ENCODE data around the gene SULF2.

The SULF2 gene

DNA sequence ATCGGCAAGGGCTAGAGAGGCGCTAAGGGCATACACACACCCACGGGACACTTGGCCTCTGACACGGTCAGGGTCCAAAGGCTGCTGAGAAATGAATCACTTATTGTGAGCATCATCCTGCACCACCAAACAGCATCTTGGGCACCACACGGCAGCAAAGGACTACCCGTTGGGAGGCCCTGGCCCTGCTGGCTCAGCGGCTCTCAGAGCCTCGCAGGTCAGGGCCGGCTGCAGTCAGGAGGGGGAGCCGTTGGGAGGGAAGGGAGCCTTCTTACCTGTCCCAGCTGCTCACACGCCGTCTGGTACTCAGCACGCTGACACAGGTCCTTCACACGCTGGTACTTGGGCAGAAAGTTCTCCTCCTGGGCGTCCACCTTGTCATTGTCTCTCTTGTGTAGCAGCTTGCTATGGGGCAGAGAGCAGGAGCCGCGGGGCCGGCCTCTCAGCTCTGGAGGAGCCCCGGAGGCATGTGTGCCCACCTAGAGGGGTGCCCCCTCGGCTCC, 109.0 kb downstream of the SULF2 start:
- H3K4me3 ChIP-seq (replicated peaks; ENCODE audit: insufficient read depth, low read length) = no peak overlapping the region
- no peak for DNase-seq (ENCODE audit: low read depth in 1 of 2, low spot score in 1 of 2)
- no peaks in the 10 kb centered on the region for H3K27me3 ChIP-seq (ENCODE audit: insufficient read depth, poor library complexity, severe bottlenecking)
- H3K27ac ChIP-seq (replicated peaks) = no peak overlapping the region
- TF ChIP-seq POLR2AphosphoS5 (IDR thresholded peaks at IDR 0.05; ENCODE audit: low read depth) = no peak
- no peak for TF ChIP-seq GABPA (IDR thresholded peaks at IDR 0.05; ENCODE audit: low read depth)
- TF ChIP-seq SPI1 (IDR thresholded peaks at IDR 0.05; ENCODE audit: borderline replicate concordance, low read depth) = no peak
- TF ChIP-seq, protein P1, sequence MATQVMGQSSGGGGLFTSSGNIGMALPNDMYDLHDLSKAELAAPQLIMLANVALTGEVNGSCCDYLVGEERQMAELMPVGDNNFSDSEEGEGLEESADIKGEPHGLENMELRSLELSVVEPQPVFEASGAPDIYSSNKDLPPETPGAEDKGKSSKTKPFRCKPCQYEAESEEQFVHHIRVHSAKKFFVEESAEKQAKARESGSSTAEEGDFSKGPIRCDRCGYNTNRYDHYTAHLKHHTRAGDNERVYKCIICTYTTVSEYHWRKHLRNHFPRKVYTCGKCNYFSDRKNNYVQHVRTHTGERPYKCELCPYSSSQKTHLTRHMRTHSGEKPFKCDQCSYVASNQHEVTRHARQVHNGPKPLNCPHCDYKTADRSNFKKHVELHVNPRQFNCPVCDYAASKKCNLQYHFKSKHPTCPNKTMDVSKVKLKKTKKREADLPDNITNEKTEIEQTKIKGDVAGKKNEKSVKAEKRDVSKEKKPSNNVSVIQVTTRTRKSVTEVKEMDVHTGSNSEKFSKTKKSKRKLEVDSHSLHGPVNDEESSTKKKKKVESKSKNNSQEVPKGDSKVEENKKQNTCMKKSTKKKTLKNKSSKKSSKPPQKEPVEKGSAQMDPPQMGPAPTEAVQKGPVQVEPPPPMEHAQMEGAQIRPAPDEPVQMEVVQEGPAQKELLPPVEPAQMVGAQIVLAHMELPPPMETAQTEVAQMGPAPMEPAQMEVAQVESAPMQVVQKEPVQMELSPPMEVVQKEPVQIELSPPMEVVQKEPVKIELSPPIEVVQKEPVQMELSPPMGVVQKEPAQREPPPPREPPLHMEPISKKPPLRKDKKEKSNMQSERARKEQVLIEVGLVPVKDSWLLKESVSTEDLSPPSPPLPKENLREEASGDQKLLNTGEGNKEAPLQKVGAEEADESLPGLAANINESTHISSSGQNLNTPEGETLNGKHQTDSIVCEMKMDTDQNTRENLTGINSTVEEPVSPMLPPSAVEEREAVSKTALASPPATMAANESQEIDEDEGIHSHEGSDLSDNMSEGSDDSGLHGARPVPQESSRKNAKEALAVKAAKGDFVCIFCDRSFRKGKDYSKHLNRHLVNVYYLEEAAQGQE (IDR thresholded peaks at IDR 0.05; ENCODE audit: insufficient replicate concordance, low read depth) = no peak
- TF ChIP-seq, protein P2, sequence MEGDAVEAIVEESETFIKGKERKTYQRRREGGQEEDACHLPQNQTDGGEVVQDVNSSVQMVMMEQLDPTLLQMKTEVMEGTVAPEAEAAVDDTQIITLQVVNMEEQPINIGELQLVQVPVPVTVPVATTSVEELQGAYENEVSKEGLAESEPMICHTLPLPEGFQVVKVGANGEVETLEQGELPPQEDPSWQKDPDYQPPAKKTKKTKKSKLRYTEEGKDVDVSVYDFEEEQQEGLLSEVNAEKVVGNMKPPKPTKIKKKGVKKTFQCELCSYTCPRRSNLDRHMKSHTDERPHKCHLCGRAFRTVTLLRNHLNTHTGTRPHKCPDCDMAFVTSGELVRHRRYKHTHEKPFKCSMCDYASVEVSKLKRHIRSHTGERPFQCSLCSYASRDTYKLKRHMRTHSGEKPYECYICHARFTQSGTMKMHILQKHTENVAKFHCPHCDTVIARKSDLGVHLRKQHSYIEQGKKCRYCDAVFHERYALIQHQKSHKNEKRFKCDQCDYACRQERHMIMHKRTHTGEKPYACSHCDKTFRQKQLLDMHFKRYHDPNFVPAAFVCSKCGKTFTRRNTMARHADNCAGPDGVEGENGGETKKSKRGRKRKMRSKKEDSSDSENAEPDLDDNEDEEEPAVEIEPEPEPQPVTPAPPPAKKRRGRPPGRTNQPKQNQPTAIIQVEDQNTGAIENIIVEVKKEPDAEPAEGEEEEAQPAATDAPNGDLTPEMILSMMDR (IDR thresholded peaks at IDR 0.05; ENCODE audit: insufficient read depth, low read length) = no peak

DNA sequence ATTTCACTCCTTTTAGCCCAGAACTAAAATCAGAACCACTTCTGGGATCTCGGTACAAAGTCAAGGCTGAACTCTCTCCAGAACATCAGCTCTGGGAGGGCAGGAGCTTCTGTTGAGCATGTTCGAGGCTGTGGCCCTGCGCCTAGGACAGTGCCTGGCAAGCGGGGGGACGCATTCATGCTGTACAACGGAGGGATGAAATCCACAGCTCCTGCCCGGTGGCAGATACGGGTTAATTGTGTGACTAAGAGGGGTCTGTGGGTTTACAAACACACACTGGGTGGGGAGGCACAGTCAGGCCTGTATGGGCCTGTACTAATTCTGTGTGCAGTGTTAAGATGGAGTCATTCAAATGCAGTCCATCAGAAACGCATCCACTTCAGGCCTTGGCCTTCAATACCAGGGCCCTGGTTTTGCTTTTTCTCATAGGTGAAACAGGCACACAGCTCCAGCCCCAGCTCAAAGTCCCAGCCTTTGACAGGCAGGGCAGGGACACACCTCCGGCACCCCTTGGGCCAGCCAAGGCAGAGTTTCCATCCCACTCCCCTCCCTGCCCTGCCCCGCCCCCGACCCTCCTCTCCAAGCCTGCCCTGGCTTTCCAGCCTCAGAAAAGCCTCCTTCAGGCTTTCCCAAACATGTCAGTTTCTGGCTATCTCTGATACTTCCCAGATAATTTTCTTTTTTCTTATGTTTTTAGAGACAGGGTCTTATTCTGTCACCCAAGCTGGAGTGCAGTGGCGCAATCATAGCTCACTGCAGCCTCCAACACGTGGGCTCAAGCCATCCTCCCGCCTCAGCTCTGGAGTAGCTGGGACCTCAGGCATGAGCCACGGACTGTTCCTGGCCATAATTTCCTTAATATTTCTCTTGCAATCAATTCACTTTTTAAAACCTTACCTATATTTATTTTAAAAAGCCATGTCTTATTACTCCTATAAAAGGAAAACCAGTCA, 109.8 kb downstream of the SULF2 start:
- no peak for DNase-seq (ENCODE audit: low read depth in 1 of 2, low spot score in 1 of 2)
- no peak overlapping the region for H3K27ac ChIP-seq (replicated peaks)
- no peak overlapping the region for H3K4me3 ChIP-seq (replicated peaks; ENCODE audit: insufficient read depth, low read length)
- TF ChIP-seq, protein P2 (IDR thresholded peaks at IDR 0.05; ENCODE audit: insufficient read depth, low read length) = no peak
- no peak for TF ChIP-seq POLR2AphosphoS5 (IDR thresholded peaks at IDR 0.05; ENCODE audit: low read depth)
- TF ChIP-seq SPI1 (IDR thresholded peaks at IDR 0.05; ENCODE audit: borderline replicate concordance, low read depth) = no peak
- no peak for TF ChIP-seq GABPA (IDR thresholded peaks at IDR 0.05; ENCODE audit: low read depth)
- TF ChIP-seq, protein P1 (IDR thresholded peaks at IDR 0.05; ENCODE audit: insufficient replicate concordance, low read depth) = no peak
- H3K27me3 ChIP-seq (ENCODE audit: insufficient read depth, poor library complexity, severe bottlenecking) = no peaks in the 10 kb centered on the region

DNA sequence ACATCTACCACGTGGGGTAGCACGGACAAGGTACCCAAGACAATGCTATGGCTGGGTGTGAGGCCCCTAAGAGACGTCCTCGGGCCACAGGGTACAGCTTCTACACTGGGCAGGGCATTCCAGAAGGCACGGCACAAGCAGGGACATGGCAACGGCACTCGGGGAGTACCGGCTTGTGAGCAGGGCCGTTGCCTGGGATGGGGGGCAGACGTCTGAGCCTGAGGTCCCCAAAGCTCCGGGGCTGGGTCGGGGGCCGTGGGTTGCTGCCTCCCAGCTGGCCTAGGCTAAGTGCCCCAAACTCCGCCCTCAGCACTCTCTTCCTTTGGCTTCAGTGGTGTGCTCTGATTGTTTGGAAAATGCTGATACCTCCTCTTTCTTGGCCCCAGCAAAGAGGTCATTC, 110.6 kb downstream of the SULF2 start:
- Histone ChIP-seq H3K27ac (replicated peaks) (no peak overlapping the region), H3K27me3 (ENCODE audit: insufficient read depth, poor library complexity, severe bottlenecking) (no peaks in the 10 kb centered on the region), H3K4me3 (replicated peaks; ENCODE audit: insufficient read depth, low read length) (no peak overlapping the region)
- TF ChIP-seq SPI1 (IDR thresholded peaks at IDR 0.05; ENCODE audit: borderline replicate concordance, low read depth) = no peak
- TF ChIP-seq, protein P2 (IDR thresholded peaks at IDR 0.05; ENCODE audit: insufficient read depth, low read length) = no peak
- no peak for TF ChIP-seq GABPA (IDR thresholded peaks at IDR 0.05; ENCODE audit: low read depth)
- TF ChIP-seq, protein P1 (IDR thresholded peaks at IDR 0.05; ENCODE audit: insufficient replicate concordance, low read depth) = no peak
- no peak for TF ChIP-seq POLR2AphosphoS5 (IDR thresholded peaks at IDR 0.05; ENCODE audit: low read depth)
- no peak for DNase-seq (ENCODE audit: low read depth in 1 of 2, low spot score in 1 of 2)
